Liver (tissue), 9 donors: ENCODE measurements around the gene C2CD2. TPM values are rescaled to one million over a fixed set of nuclear protein-coding genes. Genes with fewer than 3 reads are reported as not detected.

Experiments
- DNase-seq: peaks from one replicate; pipeline ENCODE4 v3.0.0-alpha.2; 2017; ENCODE audit warnings: low spot score
- H3K27ac ChIP-seq, 2 donors: one replicate each; pipeline ENCODE4 v1.7.0; 2013; ENCODE audit warnings: inconsistent platforms in 2 of 2, low read length in 2 of 2, control low read depth in 1 of 2, low read depth in 1 of 2, mild to moderate bottlenecking in 1 of 2
- H3K27me3 ChIP-seq, 4 donors: one replicate each; pipeline versions ENCODE4 v1.6.1 to v1.7.0; 2013; ENCODE audit warnings: low read length in 3 of 4, inconsistent platforms in 1 of 4, mild to moderate bottlenecking in 1 of 4, moderate library complexity in 1 of 4; ENCODE audit not compliant: control insufficient read depth in 4 of 4, insufficient read depth in 4 of 4
- H3K36me3 ChIP-seq, 4 donors: one replicate each; pipeline versions ENCODE4 v1.6.1 to v1.7.0; 2013; ENCODE audit warnings: low read length in 3 of 4, mild to moderate bottlenecking in 3 of 4, low read depth in 1 of 4, moderate library complexity in 1 of 4; ENCODE audit not compliant: control insufficient read depth in 4 of 4, insufficient read depth in 3 of 4
- H3K4me1 ChIP-seq, 4 donors: one replicate each; pipeline versions ENCODE4 v1.6.1 to v1.7.0; 2013; ENCODE audit warnings: low read length in 3 of 4, mild to moderate bottlenecking in 3 of 4, moderate library complexity in 1 of 4; ENCODE audit not compliant: control insufficient read depth in 4 of 4, insufficient read depth in 4 of 4
- H3K4me3 ChIP-seq, 3 donors: one replicate each; pipeline versions ENCODE4 v1.6.1 to v1.7.0; 2013; ENCODE audit warnings: low read length in 3 of 3, control low read depth in 1 of 3, low read depth in 1 of 3, mild to moderate bottlenecking in 1 of 3
- H3K9ac ChIP-seq, 2 donors: one replicate each; pipeline ENCODE4 v1.7.0; 2013; ENCODE audit warnings: low read length in 2 of 2, mild to moderate bottlenecking in 2 of 2, moderate library complexity in 2 of 2, control low read depth in 1 of 2, low read depth in 1 of 2
- H3K9me3 ChIP-seq, 4 donors: one replicate each; pipeline versions ENCODE4 v1.6.1 to v1.7.0; 2013; ENCODE audit warnings: low read length in 3 of 4; ENCODE audit not compliant: control insufficient read depth in 4 of 4
- EGR1 ChIP-seq, 2 donors: IDR thresholded peaks; 2 replicates each; pipeline ENCODE4 v1.6.1; 2016 to 2018; ENCODE audit warnings: antibody characterized with exemption in 2 of 2, low read depth in 2 of 2
- FOXA2 ChIP-seq: IDR thresholded peaks from 2 replicates; pipeline ENCODE4 v1.6.1; 2016; ENCODE audit warnings: antibody characterized with exemption
- GABPA ChIP-seq, 2 donors: IDR thresholded peaks in 1 of 2; conservative IDR thresholded peaks in 1 of 2; 2 replicates each; pipeline ENCODE4 v1.6.1; 2016; ENCODE audit warnings: antibody characterized with exemption in 2 of 2, mild to moderate bottlenecking in 1 of 2, moderate library complexity in 1 of 2
- HNF4A ChIP-seq, 2 donors: conservative IDR thresholded peaks; 2 replicates each; pipeline ENCODE4 v1.6.1; 2016; ENCODE audit warnings: antibody characterized with exemption in 2 of 2, mild to moderate bottlenecking in 2 of 2
- HNF4G ChIP-seq: IDR thresholded peaks from 2 replicates; pipeline ENCODE4 v1.6.1; 2016; ENCODE audit warnings: antibody characterized with exemption
- JUND ChIP-seq, 2 donors: IDR thresholded peaks; 2 replicates each; pipeline ENCODE4 v1.6.1; 2016; ENCODE audit warnings: antibody characterized with exemption in 2 of 2
- NR2F2 ChIP-seq: IDR thresholded peaks from 2 replicates; pipeline ENCODE4 v1.6.1; 2016; ENCODE audit warnings: antibody characterized with exemption
- RAD21 ChIP-seq, 2 donors: IDR thresholded peaks; 2 replicates each; pipeline ENCODE4 v1.6.1; 2016; ENCODE audit warnings: antibody characterized with exemption in 2 of 2, mild to moderate bottlenecking in 2 of 2
- RXRA ChIP-seq, 2 donors: IDR thresholded peaks; 2 replicates each; pipeline ENCODE4 v1.6.1; 2017 to 2018; ENCODE audit warnings: antibody characterized with exemption in 2 of 2, mild to moderate bottlenecking in 1 of 2
- SP1 ChIP-seq: IDR thresholded peaks from 2 replicates; pipeline ENCODE4 v1.6.1; 2018; ENCODE audit warnings: antibody characterized with exemption, mild to moderate bottlenecking
- TAF1 ChIP-seq: conservative IDR thresholded peaks from 2 replicates; pipeline ENCODE4 v1.6.1; 2016; ENCODE audit warnings: antibody characterized with exemption, mild to moderate bottlenecking
- YY1 ChIP-seq: IDR thresholded peaks from 2 replicates; pipeline ENCODE4 v1.6.1; 2016; ENCODE audit warnings: antibody characterized with exemption, mild to moderate bottlenecking
- WGBS: extraction: QIAGEN DNeasy Blood & Tissue Kit; methylation state at CpG from one replicate; pipeline ENCODE4 v1.1.7; 2013; 5-methylcytosine and 5-hydroxymethylcytosine counted together
- polyA plus RNA-seq, 2 donors: library from polyadenylated mRNA; stranded (reverse) in 1 of 2; unstranded in 1 of 2; fragments of 200-250 nt in 1 of 2; fragments of >200 nt in 1 of 2; fragmentation: Nextera tagmentation in 1 of 2; extraction: Ambion mirVana in 1 of 2; gene quantifications; one replicate each; pipeline versions ENCODE4 v1.2.1 to v1.2.3, GENCODE V29; 2013 to 2015
- total RNA-seq, 2 donors: library from RNA; depleted of rRNA; stranded (reverse); fragments of >200 nt; gene quantifications; one replicate each; pipeline ENCODE4 v1.2.3, GENCODE V29; 2014
- TF ChIP-seq, protein P1 (sequence below): fragments of 150-350 bp; IDR thresholded peaks from 2 replicates; pipeline ENCODE4 v1.5.1; 2017; ENCODE audit warnings: improper control_type of control experiment, low read depth, low read length; ENCODE audit not compliant: missing input control
- TF ChIP-seq, protein P2 (sequence below): IDR thresholded peaks from 2 replicates; pipeline ENCODE4 v1.6.1; 2016; ENCODE audit warnings: antibody characterized with exemption
- TF ChIP-seq, protein P3 (sequence below): IDR thresholded peaks from 2 replicates; pipeline ENCODE4 v1.6.1; 2016; ENCODE audit warnings: antibody characterized with exemption, mild to moderate bottlenecking
- TF ChIP-seq, protein P4 (sequence below): IDR thresholded peaks from 2 replicates; pipeline ENCODE4 v1.6.1; 2016; ENCODE audit warnings: antibody characterized with exemption
- donor health status: healthy.
- donor health status: healthy.
- donor health status: healthy.
- donor health status: healthy.
- donor health status: healthy.

C2CD2 gene
- total and polyA plus RNA-seq, 4 donors, result 2.9 to 17.9 (median 6.0) TPM

DNA sequence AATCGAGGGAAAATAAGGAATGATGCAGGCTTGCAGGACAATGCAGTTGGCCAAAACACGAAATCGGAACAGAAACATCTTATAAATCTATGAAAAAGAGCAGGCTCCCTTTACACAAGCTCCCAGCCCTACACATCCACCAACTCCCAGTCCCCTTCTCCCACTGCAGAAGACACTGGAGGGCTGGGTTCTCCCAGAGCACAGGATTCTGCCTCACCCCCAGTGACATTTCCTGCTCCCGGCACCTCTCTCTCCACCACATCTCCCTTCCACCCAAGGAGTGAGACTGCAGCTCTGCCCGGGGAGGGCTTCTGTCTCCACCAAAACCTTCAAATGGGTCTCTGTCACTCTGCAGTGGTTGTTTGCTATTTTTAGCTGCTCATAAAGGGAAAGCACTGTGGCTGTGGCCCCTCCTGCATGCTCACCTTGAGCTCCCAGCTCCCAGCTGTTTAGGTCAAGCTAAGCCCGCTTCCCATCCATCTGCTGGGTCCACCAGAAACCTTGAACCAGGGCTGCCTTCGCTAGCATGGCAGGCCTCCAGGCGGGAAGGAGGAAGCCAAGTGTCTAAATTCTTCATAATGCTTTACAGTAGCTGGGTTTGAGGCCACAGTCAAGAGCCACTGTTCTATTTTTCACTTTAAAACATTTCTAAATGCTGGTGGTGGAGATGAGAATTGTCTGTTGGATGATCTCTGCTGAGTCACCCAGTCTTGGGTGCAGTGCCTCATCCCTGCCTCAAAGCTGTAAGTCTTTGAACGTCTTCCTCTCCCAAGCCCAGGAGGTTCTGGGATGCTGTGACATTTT is 3.3 kb upstream of the C2CD2 start:
- Histone ChIP-seq H3K4me3 (no peak overlapping the region), H3K27ac (no peak overlapping the region)

DNA sequence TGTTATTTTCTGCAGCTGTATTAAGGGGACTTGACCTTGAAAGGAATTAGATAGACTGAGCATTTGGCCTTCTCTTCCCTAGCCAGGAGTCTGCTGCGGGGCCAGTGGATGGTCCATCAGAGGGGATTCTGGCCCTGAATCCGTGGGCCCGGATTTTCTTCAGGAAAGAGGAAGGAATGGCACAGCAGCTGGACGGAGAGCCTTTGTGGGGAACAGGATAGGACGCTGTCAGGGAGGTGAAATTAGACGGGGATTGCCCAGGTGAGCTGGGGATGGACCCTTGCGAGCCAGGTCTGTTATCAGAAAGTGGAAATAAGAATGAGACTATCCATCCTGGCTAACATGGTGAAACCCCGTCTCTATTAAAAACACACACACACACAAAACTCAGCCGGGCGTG is 1.7 kb upstream of the C2CD2 start:
- Histone ChIP-seq H3K36me3 (no peaks in the 10 kb centered on the region), H3K27ac (no peak overlapping the region), H3K27me3 (no peaks in the 10 kb centered on the region), H3K4me3 (no peak overlapping the region), H3K4me1 (peaks cover 4 to 11% (median 11%) of the 10 kb centered on the region in 4 donors), H3K9me3 (no peaks in the 10 kb centered on the region), H3K9ac (no peak overlapping the region)
- TF ChIP-seq, protein P1, sequence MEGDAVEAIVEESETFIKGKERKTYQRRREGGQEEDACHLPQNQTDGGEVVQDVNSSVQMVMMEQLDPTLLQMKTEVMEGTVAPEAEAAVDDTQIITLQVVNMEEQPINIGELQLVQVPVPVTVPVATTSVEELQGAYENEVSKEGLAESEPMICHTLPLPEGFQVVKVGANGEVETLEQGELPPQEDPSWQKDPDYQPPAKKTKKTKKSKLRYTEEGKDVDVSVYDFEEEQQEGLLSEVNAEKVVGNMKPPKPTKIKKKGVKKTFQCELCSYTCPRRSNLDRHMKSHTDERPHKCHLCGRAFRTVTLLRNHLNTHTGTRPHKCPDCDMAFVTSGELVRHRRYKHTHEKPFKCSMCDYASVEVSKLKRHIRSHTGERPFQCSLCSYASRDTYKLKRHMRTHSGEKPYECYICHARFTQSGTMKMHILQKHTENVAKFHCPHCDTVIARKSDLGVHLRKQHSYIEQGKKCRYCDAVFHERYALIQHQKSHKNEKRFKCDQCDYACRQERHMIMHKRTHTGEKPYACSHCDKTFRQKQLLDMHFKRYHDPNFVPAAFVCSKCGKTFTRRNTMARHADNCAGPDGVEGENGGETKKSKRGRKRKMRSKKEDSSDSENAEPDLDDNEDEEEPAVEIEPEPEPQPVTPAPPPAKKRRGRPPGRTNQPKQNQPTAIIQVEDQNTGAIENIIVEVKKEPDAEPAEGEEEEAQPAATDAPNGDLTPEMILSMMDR, result no peak
- no peak for TF ChIP-seq YY1
- TF ChIP-seq SP1, result no peak
- TF ChIP-seq, protein P2, sequence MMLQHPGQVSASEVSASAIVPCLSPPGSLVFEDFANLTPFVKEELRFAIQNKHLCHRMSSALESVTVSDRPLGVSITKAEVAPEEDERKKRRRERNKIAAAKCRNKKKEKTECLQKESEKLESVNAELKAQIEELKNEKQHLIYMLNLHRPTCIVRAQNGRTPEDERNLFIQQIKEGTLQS, result no peak
- no peak for TF ChIP-seq EGR1 (IDR thresholded peaks at IDR 0.05; ENCODE audit: low read depth in 2 of 2)
- no peak for TF ChIP-seq JUND (IDR thresholded peaks at IDR 0.05)
- TF ChIP-seq HNF4G, result no peak
- no peak for DNase-seq
- 93% methylated on average over 10 of the region's 10 CpGs for WGBS

More for the DNA sequence above, 3.3 kb upstream of the C2CD2 start:
- H3K9me3 ChIP-seq, result no peaks in the 10 kb centered on the region
- no peak overlapping the region for H3K9ac ChIP-seq
- H3K36me3 ChIP-seq, result no peaks in the 10 kb centered on the region
- H3K27me3 ChIP-seq, result no peaks in the 10 kb centered on the region
- TF ChIP-seq, protein P2, result no peak
- TF ChIP-seq, protein P1, result no peak
- no peak for TF ChIP-seq HNF4G
- TF ChIP-seq, protein P3, sequence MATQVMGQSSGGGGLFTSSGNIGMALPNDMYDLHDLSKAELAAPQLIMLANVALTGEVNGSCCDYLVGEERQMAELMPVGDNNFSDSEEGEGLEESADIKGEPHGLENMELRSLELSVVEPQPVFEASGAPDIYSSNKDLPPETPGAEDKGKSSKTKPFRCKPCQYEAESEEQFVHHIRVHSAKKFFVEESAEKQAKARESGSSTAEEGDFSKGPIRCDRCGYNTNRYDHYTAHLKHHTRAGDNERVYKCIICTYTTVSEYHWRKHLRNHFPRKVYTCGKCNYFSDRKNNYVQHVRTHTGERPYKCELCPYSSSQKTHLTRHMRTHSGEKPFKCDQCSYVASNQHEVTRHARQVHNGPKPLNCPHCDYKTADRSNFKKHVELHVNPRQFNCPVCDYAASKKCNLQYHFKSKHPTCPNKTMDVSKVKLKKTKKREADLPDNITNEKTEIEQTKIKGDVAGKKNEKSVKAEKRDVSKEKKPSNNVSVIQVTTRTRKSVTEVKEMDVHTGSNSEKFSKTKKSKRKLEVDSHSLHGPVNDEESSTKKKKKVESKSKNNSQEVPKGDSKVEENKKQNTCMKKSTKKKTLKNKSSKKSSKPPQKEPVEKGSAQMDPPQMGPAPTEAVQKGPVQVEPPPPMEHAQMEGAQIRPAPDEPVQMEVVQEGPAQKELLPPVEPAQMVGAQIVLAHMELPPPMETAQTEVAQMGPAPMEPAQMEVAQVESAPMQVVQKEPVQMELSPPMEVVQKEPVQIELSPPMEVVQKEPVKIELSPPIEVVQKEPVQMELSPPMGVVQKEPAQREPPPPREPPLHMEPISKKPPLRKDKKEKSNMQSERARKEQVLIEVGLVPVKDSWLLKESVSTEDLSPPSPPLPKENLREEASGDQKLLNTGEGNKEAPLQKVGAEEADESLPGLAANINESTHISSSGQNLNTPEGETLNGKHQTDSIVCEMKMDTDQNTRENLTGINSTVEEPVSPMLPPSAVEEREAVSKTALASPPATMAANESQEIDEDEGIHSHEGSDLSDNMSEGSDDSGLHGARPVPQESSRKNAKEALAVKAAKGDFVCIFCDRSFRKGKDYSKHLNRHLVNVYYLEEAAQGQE, result no peak
- TF ChIP-seq SP1, result no peak
- no peak for TF ChIP-seq NR2F2
- TF ChIP-seq GABPA (IDR thresholded peaks at IDR 0.05 in 1 of 2, conservative IDR thresholded peaks at IDR 0.05 in 1 of 2), result no peak
- TF ChIP-seq FOXA2, result no peak
- TF ChIP-seq RAD21 (IDR thresholded peaks at IDR 0.05), result no peak
- no peak for TF ChIP-seq HNF4A (conservative IDR thresholded peaks at IDR 0.05)
- TF ChIP-seq, protein P4, sequence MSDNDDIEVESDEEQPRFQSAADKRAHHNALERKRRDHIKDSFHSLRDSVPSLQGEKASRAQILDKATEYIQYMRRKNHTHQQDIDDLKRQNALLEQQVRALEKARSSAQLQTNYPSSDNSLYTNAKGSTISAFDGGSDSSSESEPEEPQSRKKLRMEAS, result no peak
- TF ChIP-seq TAF1, result no peak
- TF ChIP-seq RXRA (IDR thresholded peaks at IDR 0.05), result no peak
- H3K4me1 ChIP-seq, result peaks cover 4 to 12% (median 11%) of the 10 kb centered on the region in 4 donors
- no peak for DNase-seq
- 82% methylated on average over 9 of the region's 9 CpGs for WGBS
